Measurements from ENCODE around the gene PPFIA4.

GRCh38 chr1:203002951-203003350, 23.3 kb upstream of the PPFIA4 start:
- TF ChIP-seq MYBL2 (CRISPR knock-in tag; IDR thresholded peaks at IDR 0.05) (no peak), PRRX2 (CRISPR knock-in tag; IDR thresholded peaks at IDR 0.05) (no peak), ZNF232 (CRISPR knock-in tag; IDR thresholded peaks at IDR 0.05) (no peak)
